Renal cortex interstitium (tissue), 11 donors: ENCODE measurements around the gene USB1. TPM values are rescaled to one million over a fixed set of nuclear protein-coding genes. Genes with fewer than 3 reads are reported as not detected.
A peak's percentile ranks its signal among the peaks of the same experiment; 100 is the strongest.

Experiments
- DNase-seq, 11 donors: peaks; one replicate each; pipeline ENCODE4 v3.0.0-alpha.2; 2013; ENCODE audit warnings: low read depth in 9 of 11, low spot score in 4 of 11; ENCODE audit errors: extremely low read depth in 1 of 11
- polyA plus RNA-seq, 3 donors: library from polyadenylated mRNA; unstranded; fragments of 120-200 nt; gene quantifications; one replicate each; pipeline ENCODE4 v1.2.1, GENCODE V29; 2013; ENCODE audit not compliant: insufficient read length in 3 of 3

Gene USB1
- polyA plus RNA-seq, 3 donors: 21.1 to 21.9 (median 21.4) TPM

DNA sequence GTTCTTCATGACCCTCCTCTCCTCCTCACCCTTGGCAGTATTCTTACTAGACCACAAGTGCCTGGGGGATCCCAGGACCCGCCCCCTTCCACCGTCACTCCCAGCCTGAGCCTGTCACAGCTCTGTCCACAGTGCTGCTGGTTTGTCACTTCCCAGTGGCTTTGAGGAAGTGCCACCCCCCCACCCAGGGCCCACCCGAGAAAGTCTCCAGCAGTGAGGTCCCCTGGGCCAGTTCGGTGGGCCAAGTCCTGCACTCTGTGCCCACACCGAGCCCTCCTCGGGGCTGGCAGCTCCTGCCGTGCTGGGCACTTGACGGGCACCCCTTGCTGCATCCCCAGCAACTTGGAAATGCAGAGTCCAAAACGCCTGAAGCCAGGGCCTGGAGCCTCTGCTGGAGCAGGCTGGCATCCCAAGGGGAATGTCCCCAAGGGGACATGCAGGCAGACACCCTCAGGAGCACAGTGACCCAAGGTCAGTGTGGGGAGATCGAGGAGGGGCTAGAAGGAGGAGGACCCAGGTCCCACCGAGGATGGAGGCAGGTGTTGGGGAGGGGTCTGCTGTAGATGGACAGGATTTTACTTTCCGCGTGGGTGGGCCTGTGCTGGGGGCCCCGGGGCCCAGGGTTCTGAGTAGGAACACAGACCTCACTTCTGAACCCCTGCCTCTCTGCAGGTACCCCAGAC, 39.9 kb downstream of the USB1 start:
- no peak for DNase-seq

DNA sequence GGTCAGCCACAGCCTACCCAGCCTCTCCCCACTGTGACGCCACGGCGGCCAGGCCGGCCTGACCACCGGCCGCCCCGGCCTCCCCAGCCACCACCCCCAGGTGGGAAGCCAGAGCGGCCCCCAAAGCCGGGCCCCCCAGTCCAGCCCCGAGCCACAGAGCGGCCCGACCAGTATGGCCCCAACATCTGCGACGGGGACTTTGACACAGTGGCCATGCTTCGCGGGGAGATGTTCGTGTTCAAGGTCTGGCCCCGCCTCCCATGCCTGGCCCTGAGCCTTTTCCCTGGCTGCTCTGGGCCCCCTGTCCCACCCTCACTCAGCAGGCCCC, 40.4 kb downstream of the USB1 start:
- no peak for DNase-seq

DNA sequence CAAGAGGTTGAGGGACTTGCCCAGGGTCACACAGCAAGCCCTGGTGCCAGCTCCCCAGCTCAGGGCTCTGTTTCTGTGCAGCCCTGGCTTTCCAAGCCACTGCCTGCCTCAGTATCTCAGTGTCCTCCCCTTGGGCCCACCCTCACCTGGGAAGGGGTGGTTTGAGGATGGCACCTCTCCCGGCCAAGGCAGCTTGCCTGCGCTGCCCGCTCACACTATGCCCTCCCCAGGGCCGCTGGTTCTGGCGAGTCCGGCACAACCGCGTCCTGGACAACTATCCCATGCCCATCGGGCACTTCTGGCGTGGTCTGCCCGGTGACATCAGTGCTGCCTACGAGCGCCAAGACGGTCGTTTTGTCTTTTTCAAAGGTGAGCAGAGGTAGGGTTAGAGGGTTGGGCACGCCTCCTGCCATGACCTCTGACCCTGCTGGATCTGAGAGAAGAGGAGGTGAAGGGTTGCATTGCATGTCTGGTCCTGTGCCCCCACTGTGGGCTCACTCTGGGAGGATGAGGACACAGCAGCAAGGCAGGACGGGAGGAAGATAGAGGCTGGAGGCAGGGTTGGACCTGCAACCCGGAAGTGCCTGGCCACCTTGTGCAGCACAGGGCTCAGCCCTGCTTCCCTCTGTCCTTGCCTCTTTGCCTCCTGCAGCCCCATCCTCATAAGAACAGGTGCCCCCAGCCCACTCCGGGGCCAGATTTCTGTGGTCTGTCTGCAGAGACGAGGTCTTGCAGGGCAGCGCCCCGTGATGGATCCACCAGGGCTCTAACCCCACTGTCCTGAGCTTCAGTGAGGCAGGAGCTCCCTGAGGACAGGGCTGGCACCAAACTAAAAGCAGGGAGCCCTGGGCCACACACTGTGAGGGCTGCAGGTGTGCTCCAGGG, 41.0 kb downstream of the USB1 start:
- DNase-seq: no peak

DNA sequence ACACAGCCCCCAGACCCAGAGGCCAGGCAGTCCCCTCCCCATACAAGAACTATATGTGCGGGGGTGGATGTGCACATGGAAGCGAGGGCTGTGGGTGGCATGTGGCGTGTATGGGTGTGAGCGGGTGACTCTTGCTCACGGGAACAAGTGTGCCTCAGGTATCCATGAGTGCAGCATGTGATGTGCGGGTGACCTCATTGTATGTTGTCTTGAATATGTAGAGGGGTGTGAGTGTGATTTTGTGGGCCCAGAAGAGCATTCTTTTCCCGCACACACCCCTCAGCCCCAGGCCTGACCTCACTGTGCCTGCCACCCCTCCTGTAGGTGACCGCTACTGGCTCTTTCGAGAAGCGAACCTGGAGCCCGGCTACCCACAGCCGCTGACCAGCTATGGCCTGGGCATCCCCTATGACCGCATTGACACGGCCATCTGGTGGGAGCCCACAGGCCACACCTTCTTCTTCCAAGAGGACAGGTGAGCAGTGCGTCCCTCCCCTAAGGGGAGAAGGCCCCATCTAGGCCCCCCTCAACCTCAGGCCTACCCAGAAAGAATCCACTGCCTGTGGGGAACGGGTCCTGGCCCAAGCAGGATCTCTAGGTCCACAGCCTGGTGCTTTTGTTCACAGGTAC, 41.8 kb downstream of the USB1 start:
- DNase-seq: no peak

GRCh38 chr16:58043571-58044155, 42.5 kb downstream of the USB1 start:
- no peak for DNase-seq

- no peak for DNase-seq
Observed at GRCh38 chr16:58044266-58045019, 43.2 kb downstream of the USB1 start.

GRCh38 chr16:58045096-58045495, 43.9 kb downstream of the USB1 start:
- DNase-seq: no peak

GRCh38 chr16:58046054-58046881, 45.1 kb downstream of the USB1 start:
- no peak for DNase-seq

DNA sequence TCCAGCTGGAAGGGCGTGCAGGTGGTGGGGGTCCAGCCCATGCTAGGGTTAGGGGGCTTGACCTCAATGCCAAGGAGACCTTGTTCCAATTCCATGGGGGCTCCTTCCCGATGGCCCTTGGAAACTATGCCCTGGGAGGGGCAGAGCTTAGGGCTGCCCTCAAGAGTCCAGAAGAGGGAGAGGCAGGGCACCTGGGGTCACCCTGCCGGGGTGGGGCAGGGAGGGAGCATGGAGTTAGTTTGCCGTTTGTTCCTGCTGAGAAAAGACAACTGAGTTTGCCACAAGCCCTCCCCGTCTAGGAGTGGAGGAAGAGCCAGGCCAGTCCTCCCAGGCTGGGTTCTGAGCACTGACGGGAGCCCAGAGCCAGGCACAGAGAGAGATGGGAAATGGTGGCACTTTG, 45.7 kb downstream of the USB1 start:
- no peak for DNase-seq

GRCh38 chr16:58047557-58048348, 46.5 kb downstream of the USB1 start:
- peak in 1 of 11 donors; percentile 14 for DNase-seq

DNA sequence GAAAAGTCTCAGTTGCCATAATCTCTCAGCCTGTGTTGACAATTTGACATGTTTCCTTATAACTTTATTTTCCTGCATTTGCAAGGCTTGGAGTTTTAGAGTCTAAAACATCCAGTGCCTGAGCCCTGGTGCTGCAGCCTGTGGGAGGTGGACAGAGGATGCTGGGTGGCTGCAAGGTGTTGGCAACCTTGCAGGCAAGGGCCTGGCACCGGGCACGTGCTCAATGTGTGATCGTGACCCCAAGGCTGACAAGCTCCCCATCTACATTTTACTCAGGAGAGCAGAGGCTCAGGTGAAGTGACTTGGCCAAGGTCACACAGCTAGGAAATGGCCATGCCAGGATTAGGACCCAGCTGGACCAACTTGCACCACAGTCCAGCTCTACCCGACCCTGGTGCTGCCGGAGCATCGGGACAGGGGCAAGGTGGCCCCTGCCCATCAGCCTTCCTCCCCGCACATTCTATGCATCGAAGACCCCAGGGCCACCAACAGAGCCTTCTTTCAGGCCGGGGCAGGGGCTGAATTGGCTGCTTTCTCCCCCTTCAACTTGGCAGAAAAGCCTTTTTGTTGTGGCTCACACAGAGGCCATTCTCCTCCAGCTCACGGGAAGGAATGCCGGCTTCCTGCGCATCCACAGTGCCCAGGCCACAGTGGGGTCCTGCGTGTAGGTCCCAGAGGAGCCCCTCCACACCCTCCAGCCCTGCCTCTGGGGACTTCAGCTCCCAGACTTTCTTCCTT, 47.5 kb downstream of the USB1 start:
- DNase-seq: no peak

GRCh38 chr16:58049232-58050185, 48.3 kb downstream of the USB1 start:
- DNase-seq: no peak

DNA sequence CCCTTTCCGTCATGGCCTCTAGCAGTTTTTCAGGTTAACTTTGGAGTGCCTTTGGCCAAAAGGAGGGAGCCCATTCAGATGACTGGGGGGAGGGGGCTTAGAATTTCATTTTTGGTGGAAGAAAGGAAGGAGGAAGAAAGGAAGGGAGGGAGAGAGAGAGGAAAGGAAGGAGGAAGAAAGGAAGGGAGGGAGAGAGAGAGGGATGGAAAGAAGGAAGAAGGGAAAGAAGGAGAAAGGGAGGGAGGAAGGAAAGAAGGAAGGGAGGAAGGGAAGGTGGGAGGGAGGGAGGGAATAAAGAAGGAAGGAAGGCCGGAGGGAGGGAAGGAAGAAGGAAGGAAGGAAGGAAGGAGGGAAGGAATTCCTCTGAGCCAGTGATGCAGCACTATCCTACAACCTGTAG, 50.1 kb downstream of the USB1 start:
- no peak for DNase-seq

GRCh38 chr16:58051821-58052603, 50.8 kb downstream of the USB1 start:
- no peak for DNase-seq

DNA sequence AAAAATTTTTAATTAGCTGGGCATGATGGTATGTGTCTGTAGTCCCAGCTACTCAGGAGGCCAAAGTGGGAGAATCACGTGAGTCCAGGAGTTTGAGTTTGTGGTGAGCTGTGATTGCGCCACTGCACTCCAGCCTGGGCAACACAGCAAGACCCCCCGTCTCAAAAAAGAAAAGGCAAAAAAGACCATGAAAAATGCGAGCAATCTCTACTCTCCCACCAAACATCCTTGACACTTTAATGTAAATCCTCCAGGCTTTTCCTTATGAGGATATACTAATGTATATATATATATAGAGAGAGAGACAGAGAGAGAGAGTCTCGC, 52.4 kb downstream of the USB1 start:
- no peak for DNase-seq
